Stimulated activated naive CD8-positive, alpha-beta T cell treated with anti-CD3 and anti-CD28 coated beads, Interleukin-15, amount 100 ng/mL, for 72 hours (primary cell): Measurements from ENCODE around the gene USP50.
"Not testable (repeated sequence)": the region's sequence is repeated elsewhere in the genome, so short reads cannot be mapped to it uniquely, and the experiment has no call there.

Source experiments
- ATAC-seq: fragments of 150-1000 bp; cut with Tn5 transposase; 2 replicates; pipeline ENCODE4 v1.10.0; 2021; ENCODE audit warnings: mild to moderate bottlenecking, moderate library complexity
- DNase-seq, 2 donors: peaks; one replicate each; pipeline ENCODE4 v3.0.0; 2021 to 2022
- H3K27ac Mint-ChIP-seq, 2 donors: one replicate each; pipeline ENCODE4 v1.8.0; 2022; ENCODE audit warnings: mild to moderate bottlenecking in 2 of 2, mixed read lengths in 2 of 2, moderate library complexity in 2 of 2
- H3K27me3 Mint-ChIP-seq: one replicate; pipeline ENCODE4 v1.8.0; 2022; ENCODE audit warnings: mixed read lengths
- H3K4me1 Mint-ChIP-seq: one replicate; pipeline ENCODE4 v1.8.0; 2022; ENCODE audit warnings: mild to moderate bottlenecking, mixed read lengths
- H3K4me3 Mint-ChIP-seq, 2 donors: one replicate each; pipeline ENCODE4 v1.8.0; 2022; ENCODE audit warnings: mild to moderate bottlenecking in 2 of 2, mixed read lengths in 2 of 2, moderate library complexity in 1 of 2
- H3K9me3 Mint-ChIP-seq, 2 donors: one replicate each; pipeline ENCODE4 v1.8.0; 2022; ENCODE audit warnings: mixed read lengths in 2 of 2

Gene USP50

GRCh38 chr15:50531766-50532165 lies 14.7 kb downstream of the USP50 start:
- Mint-ChIP-seq H3K4me3 (no peak overlapping the region), H3K27me3 (no peaks in the 10 kb centered on the region), H3K9me3 (no peaks in the 10 kb centered on the region), H3K27ac (peak overlapping the region in 1 of 2 donors; percentile 57), H3K4me1 (peaks cover 25% of the 10 kb centered on the region)
- DNase-seq (no peak), ATAC-seq (no peak)

GRCh38 chr15:50531163-50531562 lies 15.3 kb downstream of the USP50 start:
- Mint-ChIP-seq H3K9me3 (no peaks in the 10 kb centered on the region), H3K4me3 (no peak overlapping the region), H3K4me1 (peaks cover 25% of the 10 kb centered on the region), H3K27me3 (no peaks in the 10 kb centered on the region), H3K27ac (no peak overlapping the region)
- no peak for DNase-seq
- ATAC-seq, result no peak

- H3K4me1 Mint-ChIP-seq, result no peaks in the 10 kb centered on the region
- ATAC-seq (no peak), DNase-seq (no peak)
- no peaks in the 10 kb centered on the region for H3K27me3 Mint-ChIP-seq
- peaks cover 0 to under 1% of the 10 kb centered on the region in 2 donors for H3K9me3 Mint-ChIP-seq
- H3K4me3 Mint-ChIP-seq, result no peak overlapping the region
- no peak overlapping the region for H3K27ac Mint-ChIP-seq
Measured at GRCh38 chr15:50523851-50524251, 22.6 kb downstream of the USP50 start.

DNA sequence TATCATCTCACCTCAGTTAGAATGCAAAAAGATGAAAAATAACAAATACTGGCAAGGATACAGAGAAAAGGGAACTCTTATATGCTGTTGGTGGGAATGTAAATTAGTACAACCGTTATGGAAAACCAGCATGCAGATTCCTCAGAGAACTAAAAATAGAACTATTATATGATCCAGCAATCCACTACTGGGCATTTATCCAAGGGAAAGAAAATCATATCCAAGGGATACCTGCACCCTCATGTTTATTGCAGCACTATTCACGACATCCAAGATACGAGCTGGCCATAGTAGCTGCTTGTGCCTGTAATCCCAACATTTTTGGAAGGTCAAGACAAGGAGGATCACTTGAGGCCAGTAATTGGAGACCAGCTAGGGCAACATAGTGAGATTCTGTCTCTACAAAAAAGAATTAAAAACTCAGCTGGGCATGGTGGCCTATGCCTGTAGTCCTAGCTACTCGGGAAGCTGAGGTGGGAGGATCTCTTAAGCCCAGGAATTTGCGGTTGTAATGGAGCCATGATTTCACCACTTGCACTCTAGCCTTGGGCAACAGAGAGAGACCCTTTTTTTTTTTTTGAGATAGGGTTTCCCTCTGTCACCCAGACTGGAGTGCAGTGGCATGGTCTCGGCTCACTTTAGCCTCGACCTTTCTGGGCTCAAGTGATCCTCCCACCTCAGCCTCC lies 26.6 kb downstream of the USP50 start:
- H3K27ac Mint-ChIP-seq, result no peak overlapping the region
- H3K4me1 Mint-ChIP-seq, result no peaks in the 10 kb centered on the region
- no peaks in the 10 kb centered on the region for H3K27me3 Mint-ChIP-seq
- H3K4me3 Mint-ChIP-seq, result no peak overlapping the region
- ATAC-seq (no peak), DNase-seq (no peak)
- H3K9me3 Mint-ChIP-seq, result peaks cover 0 to 6% of the 10 kb centered on the region in 2 donors

DNA sequence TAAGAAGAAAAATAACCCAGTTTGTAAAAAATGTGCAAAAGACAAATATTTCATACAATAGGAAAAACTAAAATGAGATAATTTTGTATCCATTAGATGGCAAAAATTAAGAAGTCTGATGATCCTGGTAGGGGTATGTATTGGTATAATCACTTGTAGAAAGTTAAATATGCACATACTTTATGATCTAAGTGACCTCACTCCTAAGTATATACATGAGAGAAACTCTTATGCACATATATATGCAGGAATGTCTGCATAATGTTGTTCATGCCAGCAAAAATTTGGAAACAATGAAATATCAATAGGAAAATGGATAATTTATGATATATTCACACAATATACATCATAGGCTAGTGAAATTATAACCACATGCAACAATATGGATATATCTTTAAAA lies 33.5 kb downstream of the USP50 start:
- H3K4me1 Mint-ChIP-seq, result no peaks in the 10 kb centered on the region
- H3K27ac Mint-ChIP-seq, result no peak overlapping the region
- ATAC-seq (no peak), DNase-seq (no peak)
- H3K4me3 Mint-ChIP-seq, result no peak overlapping the region
- no peaks in the 10 kb centered on the region for H3K9me3 Mint-ChIP-seq
- no peaks in the 10 kb centered on the region for H3K27me3 Mint-ChIP-seq

GRCh38 chr15:50506121-50506520 lies 40.3 kb downstream of the USP50 start:
- Mint-ChIP-seq H3K4me3 (no peak overlapping the region), H3K4me1 (peaks cover 5% of the 10 kb centered on the region), H3K27ac (peak overlapping the region in 1 of 2 donors; percentile 50), H3K27me3 (no peaks in the 10 kb centered on the region), H3K9me3 (no peaks in the 10 kb centered on the region)
- DNase-seq (no peak), ATAC-seq (no peak)

DNA sequence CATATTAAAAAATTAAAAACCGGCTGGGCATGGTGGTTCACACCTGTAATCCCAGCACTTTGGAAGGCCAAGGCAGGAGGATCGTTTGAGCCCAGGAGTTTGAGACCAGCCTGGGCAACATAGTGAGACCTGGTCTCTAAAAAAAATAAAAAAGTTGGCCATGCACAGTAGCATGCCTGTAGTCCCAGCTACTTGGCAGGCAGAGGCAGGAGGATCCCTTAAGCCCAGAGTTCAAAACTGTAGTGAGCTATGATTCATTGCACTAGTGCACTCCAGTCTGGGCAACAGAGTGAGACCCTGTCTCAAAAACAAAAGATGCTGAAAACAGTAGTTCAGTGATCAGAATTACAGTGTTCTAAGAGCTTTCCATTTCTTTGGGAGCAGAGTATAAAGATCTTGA lies 40.8 kb downstream of the USP50 start:
- peak overlapping the region; percentile 15 to 50 for H3K27ac Mint-ChIP-seq
- not testable (repeated sequence) for H3K4me3 Mint-ChIP-seq, H3K4me1 Mint-ChIP-seq, H3K27me3 Mint-ChIP-seq, H3K9me3 Mint-ChIP-seq, ATAC-seq, DNase-seq

GRCh38 chr15:50503144-50503543 lies 43.3 kb downstream of the USP50 start:
- Mint-ChIP-seq H3K27ac (peak overlapping the region in 1 of 2 donors; percentile 68), H3K4me3 (no peak overlapping the region), H3K27me3 (no peaks in the 10 kb centered on the region), H3K9me3 (no peaks in the 10 kb centered on the region), H3K4me1 (peaks cover 5% of the 10 kb centered on the region)
- no peak for DNase-seq
- no peak for ATAC-seq

DNA sequence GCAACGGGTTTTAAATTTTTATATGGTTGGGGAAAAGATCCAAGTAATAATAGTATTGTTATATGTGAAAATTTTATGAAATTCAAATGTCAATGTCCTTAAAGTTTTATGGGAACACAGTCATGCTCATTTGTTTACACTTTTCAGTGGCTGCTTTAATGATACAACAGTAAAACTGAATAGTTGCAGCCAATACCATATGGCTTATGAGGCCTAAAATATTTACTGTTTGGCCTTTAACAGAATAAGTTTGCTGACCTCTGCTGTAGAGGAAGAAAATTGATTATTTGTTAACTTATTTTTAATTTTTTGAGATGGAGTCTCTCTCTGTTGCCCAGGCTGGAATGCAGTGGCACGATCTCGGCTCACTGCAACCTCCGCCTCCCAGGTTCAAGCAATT lies 44.7 kb downstream of the USP50 start:
- no peaks in the 10 kb centered on the region for H3K27me3 Mint-ChIP-seq
- no peaks in the 10 kb centered on the region for H3K9me3 Mint-ChIP-seq
- DNase-seq (no peak), ATAC-seq (no peak)
- H3K4me3 Mint-ChIP-seq, result no peak overlapping the region
- peak overlapping the region in 1 of 2 donors; percentile 82 for H3K27ac Mint-ChIP-seq
- peaks cover 5% of the 10 kb centered on the region for H3K4me1 Mint-ChIP-seq

- Mint-ChIP-seq H3K27me3 (no peaks in the 10 kb centered on the region), H3K4me3 (no peak overlapping the region), H3K4me1 (peaks cover 5% of the 10 kb centered on the region), H3K27ac (no peak overlapping the region), H3K9me3 (no peaks in the 10 kb centered on the region)
- ATAC-seq (no peak), DNase-seq (no peak)
Measured at GRCh38 chr15:50500352-50500751, 46.1 kb downstream of the USP50 start.

DNA sequence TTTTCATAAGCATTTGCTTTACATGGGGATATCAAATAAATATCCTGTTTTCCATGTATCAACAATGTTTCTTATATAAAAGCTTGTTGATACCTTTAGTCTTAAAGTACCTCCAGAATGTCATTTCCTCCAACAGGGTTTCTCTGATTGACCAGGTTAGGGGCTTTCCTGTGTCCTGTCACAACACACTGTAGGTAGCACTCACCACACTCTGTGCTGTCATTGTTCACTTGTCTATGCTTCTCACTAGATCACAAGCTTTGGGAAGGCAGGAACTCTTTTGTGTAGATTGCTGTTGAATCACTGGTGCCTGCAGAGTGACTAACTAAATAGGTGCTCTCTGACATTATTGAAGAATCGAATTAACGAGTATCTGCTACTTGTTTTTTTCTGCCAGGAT lies 49.8 kb downstream of the USP50 start:
- DNase-seq (peak in 1 of 2 donors; percentile 13), ATAC-seq (peak; percentile 78)
- Mint-ChIP-seq H3K27me3 (no peaks in the 10 kb centered on the region), H3K27ac (no peak overlapping the region), H3K9me3 (no peaks in the 10 kb centered on the region), H3K4me3 (no peak overlapping the region), H3K4me1 (no peaks in the 10 kb centered on the region)

GRCh38 chr15:50494547-50494946 lies 51.9 kb downstream of the USP50 start:
- not testable (repeated sequence) for H3K27ac Mint-ChIP-seq, H3K4me3 Mint-ChIP-seq, ATAC-seq, H3K27me3 Mint-ChIP-seq, H3K9me3 Mint-ChIP-seq, DNase-seq, H3K4me1 Mint-ChIP-seq

DNA sequence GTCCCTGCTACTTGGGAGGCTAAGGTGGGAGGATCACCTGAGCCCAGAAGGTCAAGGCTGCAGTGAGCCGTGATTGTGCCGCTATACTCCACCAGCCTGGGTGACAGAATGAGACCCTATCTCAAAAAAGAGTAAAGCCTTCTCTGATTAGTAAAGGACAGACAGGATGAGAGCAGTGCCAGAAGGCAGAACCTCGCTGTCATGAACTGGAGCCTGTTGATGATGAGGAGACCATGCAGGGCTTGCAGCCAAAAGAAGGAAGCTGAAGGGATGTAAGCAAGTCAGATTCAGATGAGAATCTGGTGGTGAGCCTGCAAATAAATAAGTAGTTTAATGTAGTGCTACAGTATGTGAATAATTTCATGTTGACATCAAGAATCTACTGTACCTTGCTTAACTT lies 52.8 kb downstream of the USP50 start:
- H3K27me3 Mint-ChIP-seq, result no peaks in the 10 kb centered on the region
- no peak for ATAC-seq
- H3K27ac Mint-ChIP-seq, result peak overlapping the region in 1 of 2 donors; percentile 88
- H3K4me3 Mint-ChIP-seq, result no peak overlapping the region
- no peaks in the 10 kb centered on the region for H3K9me3 Mint-ChIP-seq
- DNase-seq, result no peak
- H3K4me1 Mint-ChIP-seq, result no peaks in the 10 kb centered on the region

DNA sequence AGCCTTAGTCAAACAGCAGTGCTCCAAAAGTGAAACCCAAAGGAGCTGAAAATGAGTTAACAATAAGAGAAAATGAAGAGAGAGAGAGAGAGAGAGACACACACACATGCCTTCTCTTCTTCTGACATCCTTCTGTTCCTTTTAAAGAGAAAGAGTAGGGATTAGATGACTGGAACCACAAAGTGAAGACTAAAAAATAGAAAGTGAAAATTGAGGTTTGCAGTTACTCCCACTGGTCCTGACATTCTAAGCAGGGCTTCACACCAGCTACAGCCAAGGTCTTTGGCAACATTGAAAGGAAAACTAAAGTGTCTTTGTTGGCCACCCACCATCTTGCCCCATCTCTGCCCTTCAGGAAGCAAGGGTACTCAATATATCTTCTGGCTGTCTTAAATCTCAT lies 59.2 kb downstream of the USP50 start:
- Mint-ChIP-seq H3K27ac (peak overlapping the region in 1 of 2 donors; percentile 17), H3K9me3 (no peaks in the 10 kb centered on the region), H3K27me3 (no peaks in the 10 kb centered on the region), H3K4me1 (peaks cover 17% of the 10 kb centered on the region), H3K4me3 (peak overlapping the region; percentile 0 to 10)
- no peak for DNase-seq
- ATAC-seq, result peak; percentile 89

DNA sequence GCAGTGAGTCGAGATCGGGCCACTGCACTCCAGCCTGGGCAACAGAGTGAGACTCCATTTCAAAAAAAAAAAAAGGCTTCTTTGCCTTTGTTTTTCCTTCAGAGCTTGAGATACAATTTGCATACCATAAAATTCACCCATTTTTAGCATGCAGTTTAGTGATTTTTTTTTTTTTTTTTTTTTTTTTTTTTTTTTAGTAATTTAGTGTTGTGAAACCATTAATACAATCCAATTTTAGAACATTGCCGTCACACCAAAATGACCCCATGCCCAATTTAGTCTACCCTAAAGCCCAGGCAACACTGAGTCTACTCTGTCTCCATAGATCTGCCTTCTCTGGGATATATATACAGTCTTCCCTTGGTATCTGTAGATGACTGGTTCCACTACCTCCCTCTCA lies 61.1 kb downstream of the USP50 start:
- no peak for DNase-seq
- H3K4me3 Mint-ChIP-seq, result no peak overlapping the region
- H3K27me3 Mint-ChIP-seq, result no peaks in the 10 kb centered on the region
- H3K9me3 Mint-ChIP-seq, result no peaks in the 10 kb centered on the region
- ATAC-seq, result no peak
- peaks cover 24% of the 10 kb centered on the region for H3K4me1 Mint-ChIP-seq
- no peak overlapping the region for H3K27ac Mint-ChIP-seq

DNA sequence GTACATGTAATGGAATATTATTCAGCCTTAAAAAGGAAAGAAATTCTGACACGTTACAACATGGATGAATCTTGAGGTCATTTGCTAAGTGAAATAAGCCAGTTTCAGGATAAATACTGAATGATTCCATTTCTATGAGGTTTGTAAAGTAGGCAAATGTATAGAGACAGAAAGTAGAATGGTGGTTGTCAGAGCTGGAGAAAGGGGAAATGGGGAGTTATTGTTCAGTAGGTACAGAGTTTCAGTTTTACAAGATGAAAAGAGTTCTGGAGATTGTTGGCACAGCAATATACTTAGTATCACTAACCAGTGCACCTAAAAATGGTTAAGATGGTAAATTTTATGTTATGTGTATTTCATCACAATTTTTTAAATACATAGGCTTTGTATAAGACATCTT lies 61.7 kb downstream of the USP50 start:
- Mint-ChIP-seq H3K4me3 (no peak overlapping the region), H3K9me3 (no peaks in the 10 kb centered on the region), H3K27ac (no peak overlapping the region), H3K27me3 (no peaks in the 10 kb centered on the region), H3K4me1 (peaks cover 24% of the 10 kb centered on the region)
- no peak for DNase-seq
- ATAC-seq, result peak; percentile 35

GRCh38 chr15:50476143-50476542 lies 70.3 kb downstream of the USP50 start:
- DNase-seq, result no peak
- Mint-ChIP-seq H3K4me3 (no peak overlapping the region), H3K27ac (no peak overlapping the region), H3K4me1 (no peaks in the 10 kb centered on the region), H3K27me3 (no peaks in the 10 kb centered on the region), H3K9me3 (no peaks in the 10 kb centered on the region)
- no peak for ATAC-seq
